GM19463 (cell line): ENCODE results near the gene UBL4A.

Source experiments
- ATAC-seq: cut with Tn5 transposase; IDR thresholded peaks from one replicate; pipeline ENCODE4 v1.9.1; 2021; ENCODE audit warnings: mild to moderate bottlenecking, moderate library complexity; ENCODE audit not compliant: unreplicated experiment

The UBL4A gene

DNA sequence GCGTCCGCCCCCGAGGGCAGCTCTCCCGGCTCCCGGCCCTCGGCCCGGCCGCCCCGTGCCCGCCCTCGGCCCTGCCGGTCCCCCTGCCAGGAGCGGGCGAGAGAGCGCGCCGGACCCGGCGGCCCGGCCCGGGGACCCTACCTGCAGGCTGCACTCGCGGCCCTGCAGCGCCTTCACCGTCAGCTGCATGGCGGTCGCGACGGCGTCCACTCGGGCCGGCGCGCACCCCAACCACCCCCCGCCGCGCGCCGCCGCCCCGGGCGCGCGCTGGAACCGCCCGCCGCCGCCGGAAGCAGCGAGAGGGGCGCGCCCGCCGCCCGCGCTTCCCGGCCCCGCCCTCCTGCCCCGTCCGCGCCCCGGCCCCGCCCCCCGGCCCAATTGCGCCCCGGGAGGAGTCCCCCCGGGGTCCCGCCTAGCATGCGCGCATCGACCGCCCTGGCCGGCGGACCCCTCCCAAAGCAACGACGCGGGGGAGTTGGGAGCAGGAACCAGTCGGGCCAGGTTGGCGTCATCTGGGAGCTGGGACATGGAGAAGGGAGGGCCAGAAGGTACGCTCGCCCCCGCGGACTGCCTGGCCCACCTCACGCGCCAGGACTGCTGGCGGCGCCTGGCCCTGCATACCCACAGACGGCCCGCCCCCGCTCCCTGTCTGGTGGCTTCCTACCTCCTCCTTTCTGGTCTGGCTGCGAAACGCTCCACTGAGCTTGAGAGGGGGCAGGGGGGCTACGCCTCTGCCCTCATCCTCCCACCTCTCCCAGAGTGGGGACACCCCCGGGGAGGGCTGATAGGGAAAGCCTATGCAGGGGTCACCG, at the start of gene UBL4A:
UBL4A (minus strand) TSS at position 220 of the 812 bp plus-strand sequence; CDS start at position 189, 31 bp downstream.
- peak; percentile 23 for ATAC-seq

DNA sequence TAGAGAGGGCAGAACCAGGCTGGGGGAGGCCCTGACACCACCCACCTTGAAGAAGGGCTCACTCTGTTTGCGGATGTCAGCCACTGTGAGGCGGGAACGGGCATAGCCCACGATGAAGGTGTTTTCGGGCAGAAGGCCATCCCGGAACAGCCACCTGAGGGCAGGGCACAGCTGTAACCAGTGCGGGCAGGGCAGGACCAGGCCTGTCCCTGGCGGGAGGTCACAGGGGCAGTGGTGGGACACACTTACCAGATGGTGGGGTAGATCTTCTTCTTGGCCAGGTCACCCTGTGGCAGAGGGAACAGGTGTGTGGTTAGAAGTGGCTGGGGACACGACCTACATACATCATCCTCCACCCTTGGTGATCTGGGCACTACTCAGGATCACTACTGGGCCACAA, 49.5 kb upstream of the UBL4A start:
- ATAC-seq, result no peak

DNA sequence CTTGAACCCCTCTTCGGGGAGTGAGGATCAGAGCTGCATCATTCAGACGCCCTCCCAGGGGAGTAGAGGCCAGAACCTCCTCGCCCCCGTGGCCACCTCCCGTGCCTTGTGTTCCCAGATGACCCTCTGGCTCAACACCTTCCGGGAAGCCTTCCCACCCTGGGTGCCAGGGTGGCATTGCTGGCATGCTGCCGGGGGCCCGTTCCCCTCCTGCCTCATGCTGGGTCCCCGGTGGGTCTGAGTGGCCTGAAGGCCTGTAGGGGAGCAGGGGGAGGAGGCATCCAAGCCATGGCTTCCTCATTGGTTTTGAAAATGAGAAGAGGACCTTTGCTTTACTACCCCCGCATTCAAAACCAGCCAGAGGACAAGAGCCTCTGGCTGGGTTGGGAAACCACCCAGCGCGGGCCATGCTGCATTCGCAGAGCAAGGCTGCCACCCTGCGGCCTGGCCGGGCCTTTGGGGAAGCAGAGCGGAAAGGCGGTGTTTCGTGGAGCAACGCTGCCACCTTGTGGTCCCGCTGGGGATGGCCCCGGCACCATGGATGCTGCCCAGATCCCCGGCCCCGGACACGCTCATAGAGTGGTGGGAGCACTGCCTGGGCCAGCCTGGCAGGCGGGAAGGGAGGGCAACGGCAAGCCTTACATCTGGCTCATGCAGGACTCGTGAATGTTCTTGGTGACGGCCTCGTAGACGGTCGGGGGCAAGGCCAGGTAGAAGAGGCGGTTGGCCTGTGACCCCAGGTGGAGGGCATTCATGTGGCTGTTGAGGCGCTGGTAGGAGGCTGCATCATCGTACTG, 48.3 kb upstream of the UBL4A start:
- peak; percentile 96 for ATAC-seq

DNA sequence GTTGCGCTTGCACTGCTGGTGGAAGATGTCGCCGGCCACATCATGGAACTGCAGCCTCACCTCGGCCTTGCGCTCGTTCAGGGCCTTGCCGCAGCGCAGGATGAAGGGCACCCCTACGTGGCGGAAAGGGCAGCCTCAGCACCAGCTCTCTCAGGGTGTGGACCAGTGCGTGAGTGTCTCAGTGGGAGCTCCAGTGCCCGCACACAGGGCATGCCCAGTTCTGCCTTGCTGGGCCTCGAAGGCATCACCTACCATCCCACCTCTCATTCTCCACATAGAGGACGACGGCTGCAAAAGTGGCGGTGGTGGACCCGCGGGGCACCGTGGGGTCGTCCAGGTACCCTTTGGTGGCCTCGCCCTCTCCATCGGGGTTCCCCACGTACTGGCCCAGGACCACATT, 46.3 kb upstream of the UBL4A start:
- ATAC-seq, result no peak

DNA sequence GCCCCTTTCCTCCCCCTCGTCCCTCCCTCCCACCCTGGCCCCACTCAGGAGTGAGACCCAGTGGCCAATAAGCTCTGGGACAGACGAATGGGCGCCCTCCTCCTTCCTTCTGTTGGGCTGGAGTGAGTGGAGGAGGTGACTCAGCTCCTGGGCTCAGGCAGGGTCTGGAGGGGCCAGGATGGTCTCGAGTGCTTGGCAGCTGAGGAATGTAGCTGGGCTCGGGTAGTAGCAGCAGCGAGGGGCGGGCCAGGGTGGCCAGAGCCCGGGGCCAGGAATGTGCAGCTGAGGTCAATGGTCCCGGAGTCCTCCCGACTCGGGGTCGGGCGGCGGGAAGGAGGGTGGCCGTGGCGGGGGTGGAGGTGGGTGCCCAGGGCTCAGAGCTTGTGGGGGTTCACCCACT, 45.2 kb upstream of the UBL4A start:
- ATAC-seq, result no peak

DNA sequence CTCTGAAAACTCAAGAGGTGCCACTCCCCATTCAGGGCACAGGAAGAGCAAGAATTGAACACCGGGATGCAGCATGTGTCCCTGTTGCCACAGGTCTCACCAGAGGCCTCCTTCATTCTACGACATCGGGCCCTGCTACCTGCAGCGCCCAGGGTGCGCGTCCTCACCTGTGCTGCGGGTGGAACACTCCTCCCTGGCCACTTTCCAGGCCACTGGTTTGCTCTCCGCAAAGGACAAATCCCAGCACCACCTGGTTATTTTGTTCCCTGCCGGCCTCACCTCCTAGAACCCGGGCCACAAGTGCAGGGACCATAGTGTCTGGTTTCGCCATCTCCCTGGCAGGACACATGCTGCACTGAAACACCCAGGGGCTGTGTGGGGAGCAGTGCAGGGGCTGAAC, 43.9 kb upstream of the UBL4A start:
- no peak for ATAC-seq

DNA sequence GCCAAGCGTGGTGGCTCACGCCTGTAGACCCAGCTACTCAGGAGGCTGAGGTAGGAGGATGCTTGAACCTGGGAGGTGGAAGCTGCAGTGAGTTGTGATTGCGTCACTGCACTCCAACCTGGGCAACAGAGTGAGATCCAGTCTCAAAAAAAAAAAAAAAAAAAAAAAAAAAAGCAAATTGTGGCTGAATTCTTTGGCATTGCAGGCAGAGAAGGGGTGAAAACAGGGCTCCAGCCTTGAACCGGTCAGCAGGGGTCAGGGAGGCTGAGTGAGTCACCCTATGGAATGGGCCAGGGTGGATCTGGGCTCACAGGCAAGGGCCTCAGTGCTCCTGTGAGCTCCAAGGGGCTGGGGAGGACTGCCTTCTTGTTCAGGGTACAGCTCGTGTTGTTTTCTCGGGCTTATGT, 42.8 kb upstream of the UBL4A start:
- no peak for ATAC-seq

DNA sequence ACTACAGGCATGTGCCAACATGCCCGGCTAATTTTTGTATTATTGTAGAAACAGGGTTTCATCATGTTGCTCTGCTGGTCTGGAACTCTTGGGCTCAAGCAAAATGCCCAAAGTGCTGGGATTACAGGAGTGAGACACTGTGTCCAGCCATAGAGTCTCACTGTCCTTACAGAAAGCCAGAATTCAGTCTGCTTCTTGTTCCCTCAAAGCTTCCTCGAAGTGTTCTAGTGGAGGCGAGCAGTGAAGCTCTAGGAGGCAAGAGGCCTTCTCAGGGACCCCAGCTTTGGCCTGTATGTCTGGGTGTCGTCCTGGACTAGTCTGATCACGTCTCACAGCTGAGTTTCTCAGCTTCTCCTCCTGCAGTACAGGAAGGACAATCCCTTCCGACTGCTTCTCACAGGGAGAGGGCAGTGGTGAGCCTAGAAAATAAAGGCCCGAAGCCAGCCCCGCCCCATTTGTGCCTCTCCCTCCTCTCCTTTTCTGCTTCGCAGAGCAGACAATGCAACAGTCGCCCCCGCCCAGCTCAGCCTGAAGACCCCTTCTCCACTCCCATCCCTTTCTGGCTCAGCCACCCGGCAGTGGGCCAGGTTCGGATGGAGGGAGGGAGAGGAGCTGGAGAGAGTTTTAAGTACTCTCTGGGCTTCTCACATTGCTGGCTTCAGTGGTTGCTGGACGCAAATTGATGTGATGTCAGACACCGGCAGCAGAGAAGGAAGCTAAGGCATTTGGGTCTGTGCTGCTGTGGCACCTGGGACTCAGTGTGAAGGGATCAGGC, 40.7 kb upstream of the UBL4A start:
- peak; percentile 77 for ATAC-seq

DNA sequence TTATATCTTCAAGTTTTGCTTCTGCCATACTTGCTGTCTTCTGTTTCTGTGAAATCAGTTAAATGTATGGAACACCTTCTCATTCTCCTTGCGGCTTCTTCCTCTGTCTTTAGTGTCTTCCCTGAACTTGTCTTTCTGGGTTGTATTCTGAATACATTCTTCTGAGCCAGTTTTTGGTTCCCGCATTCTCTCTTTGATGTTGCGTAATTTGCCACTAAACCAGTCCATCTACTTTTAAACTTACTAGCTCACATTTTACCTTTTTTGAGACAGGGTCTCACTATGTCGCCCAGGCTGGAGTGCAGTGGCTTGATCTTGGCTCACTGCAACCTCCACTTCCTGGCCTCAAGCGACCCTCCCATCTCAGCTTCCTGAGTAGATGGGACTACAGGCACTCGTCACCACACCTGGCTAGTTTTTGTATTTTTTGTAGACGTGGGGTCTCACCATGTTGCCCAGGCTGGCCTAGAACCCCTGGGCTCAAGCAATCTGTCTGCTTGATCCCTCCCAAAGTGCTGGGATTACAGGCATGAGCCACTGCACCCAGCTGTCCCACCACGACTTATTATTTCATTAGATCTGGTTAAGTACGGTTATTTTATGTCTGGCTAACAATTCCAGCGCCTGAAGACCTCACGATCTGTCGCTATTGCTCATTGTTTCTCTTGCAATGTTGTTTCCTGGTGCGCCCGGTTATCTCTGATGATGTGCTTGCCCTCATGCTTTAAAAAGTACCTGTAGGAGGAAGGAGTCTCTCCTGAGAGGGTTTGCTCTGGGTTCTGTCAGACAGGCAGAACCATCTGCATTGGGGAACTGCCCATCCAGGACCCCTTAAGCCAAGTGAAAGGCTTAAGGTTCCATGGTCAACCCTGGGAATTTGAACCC, 39.4 kb upstream of the UBL4A start:
- no peak for ATAC-seq

DNA sequence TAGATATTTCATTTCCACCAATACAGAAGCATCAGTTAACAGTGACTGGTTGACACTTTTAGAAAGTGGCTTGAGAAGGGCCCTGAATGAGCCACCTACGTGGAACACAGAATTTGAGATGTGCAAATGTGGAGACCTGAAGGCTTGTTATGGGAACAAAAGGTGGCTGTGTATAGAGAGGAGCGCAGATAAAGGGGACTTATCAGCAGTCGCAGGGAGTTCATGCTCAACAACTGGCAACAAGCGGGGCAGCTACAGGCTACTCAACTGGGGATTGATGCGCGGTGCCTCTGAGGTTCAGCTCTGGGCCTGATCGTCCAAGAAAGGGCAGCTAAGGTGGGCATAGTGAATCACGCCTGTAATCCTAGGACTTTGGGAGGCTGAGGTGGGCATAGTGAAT, 33.0 kb upstream of the UBL4A start:
- ATAC-seq, result no peak

DNA sequence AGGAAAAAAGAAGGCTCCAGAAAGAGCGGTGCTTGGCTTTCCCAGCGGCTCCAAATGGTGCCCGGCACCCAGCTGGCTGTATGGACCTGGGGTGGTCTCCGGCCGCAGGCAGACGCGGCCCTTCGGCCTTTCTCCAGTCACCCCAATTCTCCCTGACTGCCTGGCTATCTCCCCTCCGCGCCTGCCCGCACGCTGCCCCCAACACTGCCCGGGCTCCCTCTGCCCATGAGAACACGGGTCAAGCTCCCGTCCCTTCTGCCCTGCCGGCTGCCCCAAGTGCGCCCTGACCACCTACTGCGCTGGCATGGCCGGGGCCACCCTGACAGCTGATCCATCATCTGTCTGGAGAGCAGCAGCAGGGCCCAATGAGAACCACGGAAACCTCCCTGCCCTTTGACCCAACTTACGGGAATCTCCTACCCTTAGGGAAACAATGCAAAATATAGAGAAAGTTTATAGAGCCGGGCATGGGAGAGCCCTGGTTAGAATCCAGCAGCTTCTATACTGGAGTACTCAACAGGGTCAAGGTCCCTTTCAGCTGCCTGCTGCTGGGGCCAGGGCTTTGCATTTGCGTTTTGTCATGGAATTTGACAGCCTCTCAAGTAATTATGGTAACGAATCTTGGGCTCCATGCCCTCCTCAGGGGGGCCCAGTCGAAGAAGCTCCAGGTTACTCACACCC, 30.8 kb upstream of the UBL4A start:
- ATAC-seq, result no peak

DNA sequence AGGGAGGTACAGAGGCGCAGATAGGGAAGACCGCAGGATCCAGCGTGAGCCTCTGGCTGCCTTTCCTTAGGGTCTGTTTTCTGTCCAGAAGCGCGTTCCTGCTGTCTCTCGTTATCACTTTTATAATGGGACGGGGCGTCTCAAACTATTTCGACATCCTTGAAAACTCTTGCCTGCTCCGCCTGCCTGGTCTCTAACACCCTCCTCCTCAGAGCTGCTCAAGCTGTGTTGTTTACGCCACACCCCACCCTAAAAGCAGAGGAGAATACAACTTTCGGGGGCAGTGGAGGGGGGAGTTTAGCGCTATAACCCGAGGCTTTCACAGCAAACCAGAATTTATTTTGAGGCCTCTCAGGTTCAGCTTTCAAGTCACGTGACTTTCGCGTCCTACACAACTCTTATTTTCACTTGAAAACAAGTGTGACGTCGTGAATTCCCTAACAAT, 30.3 kb upstream of the UBL4A start:
- ATAC-seq, result no peak

DNA sequence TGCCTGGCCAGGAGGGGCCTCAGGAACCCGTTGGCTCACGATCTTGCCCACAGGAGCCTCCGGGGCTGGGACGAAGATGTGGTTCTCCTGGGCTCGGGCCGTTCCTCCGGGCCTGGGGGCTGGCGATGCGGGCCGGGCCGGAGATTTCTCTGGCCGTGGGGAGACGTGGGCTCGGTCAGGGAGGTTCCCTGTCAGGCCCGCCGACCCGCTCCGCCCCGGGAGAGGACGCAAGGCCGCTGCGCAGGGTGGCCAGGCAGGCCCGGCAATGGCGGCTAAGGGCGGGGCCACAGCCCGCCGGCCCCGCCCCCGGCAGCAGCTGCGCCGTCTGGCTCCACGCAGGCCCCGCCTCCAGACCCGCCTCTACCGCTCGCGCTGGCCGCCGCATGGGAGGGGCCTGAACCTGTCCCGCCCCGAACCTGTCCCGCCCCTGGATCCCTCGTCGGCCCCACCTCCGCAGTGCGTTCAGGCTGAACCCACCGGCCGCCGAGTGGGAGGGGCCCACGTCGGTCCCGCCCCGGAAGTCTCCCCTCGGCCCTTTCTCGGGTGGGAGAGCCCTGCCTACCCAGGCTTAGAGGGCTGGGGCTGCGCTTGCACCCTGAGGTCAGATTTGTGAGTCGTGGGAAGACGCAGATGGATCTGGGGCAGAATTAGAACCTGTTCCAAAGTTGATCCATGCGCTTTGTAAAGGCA, 29.7 kb upstream of the UBL4A start, which contains the start of gene FAM3A:
FAM3A (minus strand) TSS at position 267 of the 690 bp plus-strand sequence. CDS start 460 bp downstream, outside the sequence.
- peak; percentile 90 for ATAC-seq

DNA sequence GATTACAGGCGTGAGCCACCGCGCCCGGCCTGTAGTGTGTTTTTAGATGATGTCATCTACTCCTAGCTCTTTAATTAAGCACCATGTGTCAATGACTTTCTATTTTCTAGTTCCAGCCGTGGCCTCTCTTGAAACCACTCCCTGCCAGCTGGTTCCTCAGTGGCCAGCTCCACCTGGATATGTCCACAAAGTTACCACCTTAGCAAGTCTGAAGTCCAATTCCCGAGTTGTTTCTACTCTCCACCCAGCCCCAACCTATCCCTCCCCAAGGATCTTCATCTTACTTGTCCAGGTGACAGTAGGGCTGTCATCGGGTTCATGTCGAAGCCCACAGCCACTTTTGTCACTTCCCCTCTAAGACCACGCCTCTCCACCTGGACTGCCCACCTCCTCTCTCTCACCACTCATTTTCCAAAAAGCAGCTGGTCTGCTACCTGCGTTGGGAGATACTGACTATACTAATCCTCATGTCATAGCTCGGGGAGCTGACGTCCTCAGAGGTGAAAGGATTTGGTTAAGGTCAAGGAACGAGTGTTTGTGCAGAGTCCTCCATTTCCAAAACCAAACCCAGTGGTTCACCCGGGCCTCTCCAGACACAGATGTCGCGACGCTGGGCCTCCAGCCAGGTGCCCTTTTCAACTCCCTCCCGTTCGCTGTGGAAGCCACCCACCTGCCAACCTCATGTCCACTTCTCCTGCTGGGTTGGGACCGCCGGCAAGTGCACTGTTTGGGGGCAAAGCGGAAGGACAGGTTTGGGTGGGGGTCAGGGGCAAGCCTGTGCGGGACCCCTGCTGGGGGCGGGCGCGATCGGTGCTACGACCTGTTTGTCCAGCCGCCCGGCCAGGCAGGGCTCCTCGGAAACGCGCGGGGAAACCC, 28.9 kb upstream of the UBL4A start:
- ATAC-seq, result no peak

DNA sequence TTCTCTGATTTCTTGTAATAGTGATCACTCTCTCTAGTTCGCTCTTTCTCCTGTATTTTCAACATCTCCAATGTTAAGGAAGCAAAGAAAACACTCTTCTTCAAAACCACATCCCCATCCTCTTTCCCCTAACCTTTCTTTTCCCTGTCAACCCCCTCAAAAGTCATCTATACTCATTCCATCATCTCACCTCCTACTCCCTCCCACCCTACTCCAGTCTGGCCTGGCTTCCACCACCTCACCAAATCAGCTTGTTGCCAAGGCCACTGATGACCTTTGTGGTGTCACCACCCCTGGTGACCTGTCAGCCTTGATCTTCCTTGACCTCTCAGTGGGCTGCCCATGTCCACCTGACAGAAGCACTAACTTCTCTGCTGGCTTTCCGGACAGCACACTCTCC, 27.3 kb upstream of the UBL4A start:
- ATAC-seq, result no peak

DNA sequence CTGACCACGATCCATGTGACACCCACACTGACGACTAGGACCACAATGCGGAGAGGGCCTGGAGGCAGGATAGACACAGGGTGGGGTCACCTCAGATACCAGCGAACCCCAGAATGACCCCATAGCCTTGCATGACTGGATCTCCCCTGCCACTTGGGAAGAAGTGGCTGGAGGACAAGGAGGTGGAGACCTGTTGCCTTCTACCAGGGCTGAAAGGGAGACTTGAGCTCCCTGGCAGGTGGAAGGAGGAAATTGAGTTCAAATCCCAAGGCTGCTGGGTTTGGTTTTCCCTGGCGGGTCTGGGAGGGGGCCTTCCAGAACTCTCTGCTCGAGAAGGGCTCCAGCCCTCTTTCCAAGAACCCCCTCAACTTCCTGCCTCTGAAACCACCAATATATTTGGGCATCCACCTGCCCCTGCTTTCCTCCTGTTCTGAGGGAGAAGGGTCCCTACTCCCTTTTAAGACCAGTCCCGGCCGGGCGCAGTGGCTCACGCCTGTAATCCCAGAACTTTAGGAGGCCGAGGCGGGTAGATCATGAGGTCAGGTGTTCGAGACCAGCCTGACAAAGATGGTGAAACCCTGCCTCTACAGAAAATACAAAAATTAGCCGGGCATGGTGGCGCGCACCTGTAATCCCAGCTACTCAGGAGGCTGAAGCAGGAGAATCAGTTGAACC, 26.6 kb upstream of the UBL4A start:
- ATAC-seq, result no peak

DNA sequence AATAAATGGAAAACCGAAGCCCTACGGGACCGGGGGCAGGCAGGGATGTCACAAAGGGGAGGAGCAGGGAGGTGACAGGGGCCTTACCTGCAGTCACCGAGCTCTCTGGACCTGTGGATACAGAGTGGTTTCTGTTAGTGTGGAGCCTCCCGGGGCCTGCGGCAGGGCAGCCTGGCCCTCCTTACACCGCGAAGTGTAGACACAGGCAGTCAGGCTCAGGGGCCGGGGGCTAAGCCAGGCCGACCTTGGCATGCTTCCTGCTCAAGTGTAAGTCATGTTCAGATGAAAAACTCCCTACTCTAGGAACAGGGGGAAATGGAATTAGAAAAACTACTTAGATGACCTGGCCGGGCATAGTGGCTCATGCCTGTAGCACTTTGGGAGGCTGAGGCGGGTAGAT, 25.3 kb upstream of the UBL4A start:
- ATAC-seq, result no peak

DNA sequence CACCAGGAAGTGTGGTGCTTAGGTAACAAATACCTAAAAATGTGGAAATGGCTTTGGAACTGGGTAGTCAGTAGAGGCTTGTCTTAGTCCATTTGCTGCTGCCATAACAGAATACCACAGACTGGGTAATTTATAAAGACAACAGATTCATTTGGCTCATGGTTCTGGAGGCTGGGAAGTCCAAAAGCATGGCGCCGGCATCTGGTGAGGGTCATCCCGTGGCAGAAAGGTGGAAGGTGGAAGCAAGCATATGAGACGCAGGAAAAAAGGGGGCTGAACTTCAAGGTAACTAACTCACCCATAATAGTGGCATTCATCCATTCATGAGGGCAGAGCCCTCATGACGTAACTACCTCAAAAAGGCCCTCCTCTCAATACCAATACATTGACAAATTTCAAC, 23.0 kb upstream of the UBL4A start:
- no peak for ATAC-seq
